ENCODE results near the gene MRPS5. TPM values are rescaled to one million over a fixed set of nuclear protein-coding genes. Genes with fewer than 3 reads are reported as not detected.
A peak's percentile ranks its signal among the peaks of the same experiment; 100 is the strongest.

Gene MRPS5
- 10 to 100 TPM; 55.8 to 73.1 TPM for total RNA-seq
- long read RNA-seq, transcript MRPS5-201 (12 exons, 1,652 nt), result major isoform, 103 of 124 reads
- long read RNA-seq, partial matches to known transcripts, result 18 of 124 reads
- long read RNA-seq, other reads (novel, unspliced or antisense), result 3 of 124 reads

DNA sequence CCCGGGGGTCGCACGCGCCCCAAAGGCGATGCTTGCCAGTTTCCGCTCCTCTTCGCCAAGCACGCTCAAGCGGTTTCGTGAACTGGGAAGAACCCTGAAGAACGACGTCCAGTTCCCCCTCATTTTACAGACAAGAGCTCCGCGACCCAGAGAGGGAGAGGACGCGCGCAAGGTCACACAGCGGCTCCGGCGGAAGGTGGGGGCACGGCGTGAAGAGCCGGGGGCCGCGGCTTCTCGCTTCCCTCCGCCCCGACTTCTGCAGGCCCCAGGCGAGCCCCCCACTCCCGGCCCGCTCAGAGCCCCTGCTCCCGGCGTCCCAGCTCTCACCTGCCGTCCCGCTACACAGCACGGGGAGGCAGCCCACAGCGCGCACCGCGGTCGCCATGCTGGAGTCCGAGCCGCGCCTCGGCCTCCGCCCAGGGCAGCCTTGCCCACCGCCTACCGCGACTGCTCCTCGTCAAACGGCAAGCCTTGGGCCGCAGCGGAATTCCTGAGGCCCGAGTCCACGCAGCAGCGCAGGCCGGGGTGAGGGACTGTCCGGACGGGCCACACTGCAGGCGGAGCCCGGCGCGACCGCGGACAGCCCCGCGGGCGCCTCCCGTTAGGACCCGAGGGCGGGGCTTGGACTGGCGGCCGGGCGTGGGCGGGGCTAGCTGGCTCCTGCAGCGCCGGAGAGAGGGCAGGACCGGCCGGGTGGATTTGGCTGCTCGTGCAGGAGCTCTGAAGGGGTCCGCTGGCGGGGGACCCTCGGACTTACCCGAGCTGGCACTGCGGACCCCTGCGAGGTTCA is at the start of gene MRPS5:
MRPS5 (minus strand) TSS at position 402 of the 790 bp plus-strand sequence; CDS start at position 385, 17 bp downstream.
- peak; percentile 80 to 93 for DNase-seq
- ATAC-seq, result peak; percentile 96
- intact Hi-C loops (cut with DNase I, micrococcal nuclease), result loop anchor here in 1 of 2 donors (5.0 kb wide), 1 partner anchor 36 kb away; the partner anchor contains the start of gene ZNF514

DNA sequence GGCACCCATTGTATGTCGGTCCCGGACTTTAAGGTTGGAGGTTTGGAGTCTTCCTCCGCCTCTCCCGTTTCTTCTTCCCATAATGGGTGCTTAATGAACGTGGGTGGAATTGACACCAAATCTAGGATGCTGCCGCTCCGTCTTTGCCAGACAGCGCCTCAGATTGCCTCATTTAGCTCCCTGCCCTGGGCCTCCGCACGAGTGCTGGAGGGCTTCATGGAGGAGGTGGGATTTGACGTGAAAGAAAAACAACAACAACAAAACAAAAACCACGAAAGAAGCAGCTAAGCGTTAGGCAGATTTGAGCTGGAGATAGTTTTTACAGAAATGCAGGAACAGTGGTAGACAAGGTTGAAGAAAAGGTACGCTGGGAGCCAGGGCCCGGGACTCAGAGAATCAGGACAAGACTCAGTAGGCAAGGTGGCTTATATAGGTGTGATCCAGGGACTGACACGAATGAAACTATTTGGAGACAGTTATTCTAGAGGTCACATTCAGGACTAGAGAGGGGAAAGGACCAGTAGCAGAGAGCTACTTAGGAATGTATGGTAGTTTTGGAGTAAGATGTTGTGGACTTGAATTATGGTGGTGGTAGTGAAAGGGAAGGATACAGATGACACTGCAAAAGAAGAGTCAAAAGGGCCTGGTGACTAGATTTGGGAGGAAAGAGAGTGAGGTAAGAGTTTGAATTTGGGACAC is 44.6 kb upstream of the MRPS5 start:
- intact Hi-C loops (cut with DNase I, micrococcal nuclease), result no loop called here
- ATAC-seq (peak; percentile 23), DNase-seq (no peak)

DNA sequence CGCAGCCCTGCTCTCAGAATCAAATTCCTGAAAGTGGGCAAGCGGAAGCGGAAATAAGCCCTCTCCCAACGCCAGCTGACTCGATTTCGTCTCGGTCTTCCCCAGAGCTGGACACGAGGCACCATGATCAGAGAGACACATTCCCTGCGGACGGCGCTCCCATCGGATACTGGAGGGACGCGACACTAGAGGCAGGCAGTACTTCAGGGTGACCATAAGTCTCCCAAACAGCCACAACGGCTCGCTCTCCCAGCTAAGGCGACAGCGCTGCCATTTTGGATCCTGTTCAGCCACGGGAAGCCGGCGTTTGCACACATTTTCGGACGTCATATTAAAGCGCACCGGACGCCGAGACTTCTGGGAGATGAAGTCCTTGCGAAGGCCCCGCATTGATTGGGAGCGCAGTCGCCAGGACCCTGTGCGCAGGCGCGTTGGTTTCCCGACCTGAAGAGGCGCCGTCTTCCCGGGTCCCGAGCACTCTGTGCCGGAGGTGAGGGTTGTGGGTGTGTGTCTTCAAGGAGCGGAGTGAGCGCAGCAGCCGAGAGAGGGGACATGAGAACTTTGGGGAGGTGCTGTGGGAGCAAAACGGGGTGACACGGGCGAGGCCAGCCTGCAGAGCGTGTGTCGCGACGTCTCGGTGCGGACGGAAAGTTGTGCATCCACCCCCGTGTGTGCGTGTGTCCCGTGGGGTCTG is 43.9 kb upstream of the MRPS5 start, which contains the start of gene ZNF2:
ZNF2 (plus strand) TSS at position 439 of the 694 bp plus-strand sequence. CDS start 10,418 bp downstream, outside the sequence.
- DNase-seq, result peak; percentile 98 to 99
- peak; percentile 97 for ATAC-seq
- intact Hi-C loops (cut with DNase I, micrococcal nuclease), result no loop called here

DNA sequence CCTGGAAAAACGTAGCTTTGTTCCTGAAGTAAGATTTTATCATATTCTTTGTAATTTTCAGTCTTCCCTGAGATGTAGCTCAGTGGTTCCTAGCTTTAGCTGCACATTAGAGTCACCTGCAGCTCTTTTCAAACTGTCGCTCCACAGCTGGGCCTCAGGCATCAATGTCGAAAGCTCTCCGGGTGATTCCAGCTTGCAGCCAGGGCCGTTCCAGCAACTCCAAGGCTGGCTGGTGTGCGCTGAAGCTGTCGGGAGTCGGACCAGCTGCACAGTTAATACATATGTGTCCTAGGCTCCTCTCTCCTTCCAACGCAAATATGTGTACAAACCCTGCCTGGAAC is 43.4 kb upstream of the MRPS5 start:
- DNase-seq (no peak), ATAC-seq (peak; percentile 39)
- intact Hi-C loops (cut with DNase I, micrococcal nuclease), result no loop called here

DNA sequence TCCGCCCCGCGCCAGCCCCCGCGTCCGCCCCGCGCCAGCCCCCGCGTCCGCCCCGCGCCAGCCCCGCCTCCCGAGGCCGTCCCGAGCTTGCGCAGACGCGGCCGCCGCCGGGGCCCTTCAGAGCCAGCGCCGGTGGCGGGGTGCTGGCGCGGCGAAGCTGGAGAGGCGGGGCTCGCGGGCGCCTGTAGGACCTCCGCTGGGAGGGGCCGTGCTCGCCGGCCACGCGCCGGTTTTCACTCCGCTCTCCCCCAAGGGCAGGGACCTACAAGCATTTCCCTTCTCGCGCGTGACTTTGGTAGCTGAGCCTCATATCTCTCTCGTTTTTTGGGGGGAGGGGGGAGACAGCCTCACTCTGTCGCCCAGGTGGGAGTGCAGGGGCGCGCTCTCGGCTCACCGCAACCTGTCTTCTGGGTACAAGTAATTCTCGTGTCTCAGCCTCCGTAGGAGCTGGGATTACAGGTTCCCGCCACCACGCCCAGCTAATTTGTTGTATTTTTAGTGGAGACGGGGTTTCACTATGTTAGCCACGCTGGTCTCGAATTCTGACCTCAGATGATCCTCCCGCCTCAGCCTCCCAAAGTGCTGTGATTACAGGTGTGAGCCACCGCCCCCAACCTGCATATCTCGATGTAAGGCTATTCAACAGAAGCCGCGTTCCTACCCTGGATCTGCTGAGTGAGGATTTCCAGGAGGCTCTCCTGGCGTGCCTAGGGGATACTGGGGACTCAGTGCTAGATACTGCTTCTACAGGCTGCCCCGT is 38.3 kb upstream of the MRPS5 start, which contains the start of gene ZNF514:
ZNF514 (minus strand) TSS at position 159 of the 760 bp plus-strand sequence. CDS start 6,595 bp downstream, outside the sequence.
- DNase-seq (peak; percentile 78 to 87), ATAC-seq (peak; percentile 87)
- intact Hi-C loops (cut with DNase I, micrococcal nuclease), result loop anchor here in 1 of 2 donors (5.0 kb wide), 1 partner anchor 38 kb away; the partner anchor contains the start of gene MRPS5

DNA sequence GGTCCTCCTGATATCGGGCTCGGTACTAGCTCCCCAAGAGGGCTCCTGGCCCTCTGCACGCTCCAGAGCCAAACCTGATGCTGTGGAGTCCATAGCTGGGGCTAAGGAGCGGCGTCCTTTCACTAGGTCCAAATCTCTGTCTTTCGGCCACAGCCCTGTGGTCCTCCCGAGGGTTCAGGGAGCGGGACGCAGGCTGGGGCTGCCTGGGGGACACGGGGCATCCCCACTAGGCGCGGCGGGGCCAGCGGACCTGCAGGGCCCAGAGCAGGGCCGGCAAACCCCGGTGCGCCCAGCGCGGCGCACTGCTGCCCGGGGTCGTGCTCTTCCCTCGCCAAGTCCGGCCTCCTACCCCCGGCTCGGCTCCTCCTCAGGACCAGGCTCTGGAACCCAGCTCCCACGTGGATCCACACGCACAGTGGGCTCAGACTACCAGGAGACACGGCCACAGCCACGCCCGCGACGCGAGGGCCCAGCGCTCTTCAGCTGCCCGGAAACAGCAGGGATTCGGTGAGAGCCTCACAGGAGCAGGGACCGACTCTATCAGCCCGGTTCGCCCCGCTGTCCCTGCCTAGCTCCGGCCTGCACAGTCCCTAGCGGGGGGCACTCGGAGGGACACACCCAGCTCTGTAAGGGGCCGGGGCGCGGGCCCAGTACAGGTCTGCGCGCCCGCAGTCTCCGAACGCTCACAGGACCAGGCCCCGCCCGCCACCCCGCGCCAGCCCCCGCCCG is 37.4 kb upstream of the MRPS5 start:
- peak; percentile 55 to 60 for DNase-seq
- intact Hi-C loops (cut with DNase I, micrococcal nuclease), result loop anchor here in 1 of 2 donors (5.0 kb wide), 1 partner anchor 37 kb away; the partner anchor contains the start of gene MRPS5
- ATAC-seq, result peak; percentile 67

DNA sequence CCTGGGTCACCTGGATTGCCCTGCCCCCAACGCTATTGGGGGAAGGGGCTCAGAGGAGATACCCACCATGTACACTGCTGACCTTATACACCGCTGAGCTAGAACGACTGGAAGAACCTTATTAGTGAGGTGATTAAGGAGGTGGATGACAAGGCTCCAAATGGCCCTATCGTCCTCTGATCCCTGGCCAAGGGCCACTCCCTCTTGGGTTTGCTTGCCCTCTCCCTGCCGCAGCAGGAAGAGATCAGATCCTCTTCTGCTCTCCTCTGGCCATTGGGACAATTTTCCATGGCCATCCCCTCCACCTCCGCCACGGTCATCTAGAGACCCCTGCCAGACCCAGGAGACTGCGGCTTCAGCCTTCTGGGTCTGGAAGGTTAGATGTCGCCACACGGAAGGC is 36.8 kb upstream of the MRPS5 start:
- DNase-seq, result peak in 1 of 2 donors; percentile 34
- ATAC-seq, result peak; percentile 60
- intact Hi-C loops (cut with DNase I, micrococcal nuclease), result loop anchor here in 1 of 2 donors (5.0 kb wide), 1 partner anchor 36 kb away; the partner anchor contains the start of gene MRPS5

DNA sequence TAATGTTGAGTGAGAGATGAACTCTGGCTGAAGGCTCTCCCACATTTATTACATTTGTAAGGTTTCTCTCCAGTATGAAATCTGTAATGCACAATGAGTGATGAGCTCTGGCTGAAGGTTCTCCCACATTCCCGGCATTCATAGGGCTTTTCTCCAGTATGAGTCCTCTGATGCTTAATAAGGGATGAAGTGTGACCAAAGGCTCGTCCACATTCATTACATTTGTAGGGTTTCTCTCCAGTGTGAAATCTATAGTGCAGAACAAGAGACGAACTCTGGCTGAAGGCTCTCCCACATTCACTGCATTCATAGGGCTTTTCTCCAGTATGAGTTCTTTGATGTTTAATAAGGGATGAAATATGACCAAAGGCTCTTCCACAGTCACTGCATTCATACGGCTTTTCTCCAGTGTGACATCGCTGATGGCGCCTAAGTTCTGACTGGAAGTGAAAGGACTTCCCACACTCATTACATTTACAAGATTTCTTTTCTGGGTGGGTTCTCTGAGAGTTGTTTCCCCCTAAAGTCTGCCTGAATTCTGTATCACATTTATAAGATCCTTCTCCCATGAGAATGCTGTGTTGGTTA is 27.9 kb upstream of the MRPS5 start:
- intact Hi-C loops (cut with DNase I, micrococcal nuclease), result no loop called here
- no peak for DNase-seq
- ATAC-seq, result no peak

DNA sequence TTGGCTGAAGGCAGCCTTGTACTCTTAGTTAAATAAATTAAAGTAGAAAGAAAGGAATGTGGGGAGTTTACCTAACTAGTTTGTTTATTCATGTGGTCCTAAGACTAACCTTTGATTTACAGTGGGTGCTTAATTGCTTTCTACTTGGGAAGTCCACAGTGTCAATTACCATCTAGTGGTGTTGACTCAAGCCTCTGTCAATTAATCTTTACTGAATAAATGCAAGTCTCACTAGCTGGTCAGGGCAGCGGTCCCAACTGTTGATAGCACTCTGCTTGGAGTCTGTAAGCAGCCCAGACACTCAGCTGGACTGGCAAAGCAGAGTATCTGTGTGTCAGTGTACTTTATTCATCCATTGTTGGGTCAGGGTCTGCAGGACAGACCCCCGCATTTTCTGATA is 22.2 kb upstream of the MRPS5 start:
- intact Hi-C loops (cut with DNase I, micrococcal nuclease), result no loop called here
- DNase-seq, result no peak

DNA sequence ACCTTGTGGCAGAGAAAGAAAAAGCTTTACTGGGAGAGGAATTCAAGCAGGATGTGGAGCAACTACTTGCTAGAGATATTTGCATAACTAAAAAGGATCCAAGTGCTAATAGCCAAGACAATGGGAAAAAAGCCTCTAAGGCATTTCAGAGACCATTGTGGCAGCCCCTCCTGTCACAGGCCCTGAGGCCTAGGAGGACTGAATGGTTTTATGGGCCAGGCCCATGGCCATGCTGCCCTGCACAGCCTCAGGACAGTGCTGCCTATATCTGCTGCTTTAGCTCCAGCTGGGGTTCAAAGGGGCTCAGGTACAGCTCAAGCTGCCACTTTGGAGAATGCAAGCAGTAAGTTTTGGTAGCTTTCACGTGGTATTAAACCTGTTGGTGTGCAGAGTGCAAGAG is 17.1 kb upstream of the MRPS5 start:
- intact Hi-C loops (cut with DNase I, micrococcal nuclease), result no loop called here
- DNase-seq, result no peak
- ATAC-seq, result no peak

More for the DNA sequence above, 22.2 kb upstream of the MRPS5 start:
- no peak for ATAC-seq

DNA sequence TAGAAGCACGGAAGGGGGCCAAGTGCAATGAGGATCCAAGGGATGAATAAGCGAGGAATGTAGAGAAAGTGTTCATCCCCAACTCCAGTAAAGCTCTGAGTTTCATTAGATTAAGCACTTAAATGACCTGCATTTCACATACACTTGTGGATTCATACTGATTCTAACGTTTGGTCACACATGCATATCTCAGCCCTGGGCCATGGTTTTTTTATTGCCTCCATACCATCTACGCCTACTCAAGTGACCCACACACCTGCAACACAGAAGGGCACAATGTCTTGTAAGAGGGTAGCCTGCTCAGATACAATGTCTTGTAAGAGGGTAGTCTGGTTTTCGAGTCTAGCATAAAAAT is 566 bp upstream of the MRPS5 start:
- ATAC-seq (peak; percentile 10), DNase-seq (no peak)
- intact Hi-C loops (cut with DNase I, micrococcal nuclease), result loop anchor here in 1 of 2 donors (5.0 kb wide), 1 partner anchor 35 kb away; the partner anchor contains the start of gene ZNF514

DNA sequence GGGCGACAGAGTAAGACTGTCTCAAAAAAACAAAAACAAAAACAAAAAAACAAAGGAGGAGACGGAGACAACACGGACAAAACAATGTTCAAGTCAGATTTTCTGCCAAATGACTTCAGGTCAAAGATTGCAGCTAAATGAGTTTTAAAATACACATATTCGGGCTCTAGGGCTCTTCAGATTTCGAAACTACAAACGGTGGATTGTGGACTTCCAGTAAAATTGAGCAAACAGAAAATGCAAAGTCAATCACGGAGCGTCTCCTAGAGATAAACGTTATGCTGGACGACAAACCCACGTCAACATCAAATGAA is 558 bp downstream of the MRPS5 start:
- ATAC-seq (peak; percentile 27), DNase-seq (no peak)
- intact Hi-C loops (cut with DNase I, micrococcal nuclease), result loop anchor here in 1 of 2 donors (5.0 kb wide), 1 partner anchor 36 kb away; the partner anchor contains the start of gene ZNF514

DNA sequence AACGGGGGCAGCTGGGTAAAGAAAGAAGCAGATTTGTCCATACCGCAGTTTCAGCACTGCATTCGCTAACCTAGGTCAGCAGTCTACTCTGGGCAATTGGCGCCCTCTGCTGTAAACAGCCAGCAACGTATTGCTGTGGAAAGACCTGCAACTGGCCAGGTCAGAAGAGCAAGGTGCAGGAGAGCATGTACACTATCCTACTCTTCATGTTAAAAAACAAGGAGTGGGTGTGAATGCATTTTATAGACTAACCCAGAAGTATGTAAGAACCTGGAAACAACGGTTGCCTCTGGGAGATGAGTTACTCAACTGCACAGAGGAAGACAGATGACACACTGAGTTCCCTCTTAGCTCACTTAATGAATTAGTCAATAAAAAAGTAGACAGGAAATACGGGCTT is 6.2 kb downstream of the MRPS5 start:
- ATAC-seq, result peak; percentile 99
- DNase-seq, result peak; percentile 72 to 78
- intact Hi-C loops (cut with DNase I, micrococcal nuclease), result no loop called here

DNA sequence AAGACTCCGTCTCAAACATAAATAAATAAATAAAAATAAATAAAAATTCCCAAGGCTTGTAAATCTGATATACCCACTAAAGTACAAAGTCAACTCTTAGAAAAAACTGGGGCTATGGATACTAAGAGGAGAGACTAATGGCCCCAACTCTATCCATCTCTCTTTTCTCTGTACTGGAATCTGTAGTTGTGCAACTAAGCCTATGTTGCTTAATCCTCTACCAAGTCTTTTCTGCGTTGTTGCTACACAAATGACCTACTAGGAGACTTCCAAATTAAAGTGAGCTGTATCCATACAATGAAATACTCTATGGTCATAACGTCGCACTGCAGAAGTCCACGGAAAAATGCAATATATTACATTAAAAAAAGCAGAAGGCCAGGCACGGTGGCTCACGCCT is 8.1 kb downstream of the MRPS5 start:
- ATAC-seq, result no peak
- intact Hi-C loops (cut with DNase I, micrococcal nuclease), result no loop called here

DNA sequence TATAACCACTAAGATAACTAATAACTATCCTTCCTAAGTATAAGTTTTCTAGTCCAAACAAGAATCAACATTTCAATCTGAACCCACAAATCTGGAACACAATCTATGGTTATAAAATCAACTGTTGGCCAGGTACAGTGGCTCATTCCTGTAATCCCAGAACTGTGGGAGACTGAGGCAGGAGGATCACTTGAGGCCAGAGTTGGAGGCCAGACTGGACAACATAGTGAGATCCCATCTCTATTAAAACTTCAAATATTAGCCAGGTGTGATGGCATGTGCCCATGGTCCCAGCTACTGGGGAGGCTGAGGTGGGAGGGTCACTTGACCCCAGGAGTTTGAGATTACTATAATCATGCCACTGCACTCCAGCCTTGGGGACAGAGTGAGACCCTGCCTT is 11.2 kb downstream of the MRPS5 start:
- intact Hi-C loops (cut with DNase I, micrococcal nuclease), result no loop called here
- no peak for DNase-seq
- no peak for ATAC-seq

More for the DNA sequence above, 8.1 kb downstream of the MRPS5 start:
- no peak for DNase-seq

DNA sequence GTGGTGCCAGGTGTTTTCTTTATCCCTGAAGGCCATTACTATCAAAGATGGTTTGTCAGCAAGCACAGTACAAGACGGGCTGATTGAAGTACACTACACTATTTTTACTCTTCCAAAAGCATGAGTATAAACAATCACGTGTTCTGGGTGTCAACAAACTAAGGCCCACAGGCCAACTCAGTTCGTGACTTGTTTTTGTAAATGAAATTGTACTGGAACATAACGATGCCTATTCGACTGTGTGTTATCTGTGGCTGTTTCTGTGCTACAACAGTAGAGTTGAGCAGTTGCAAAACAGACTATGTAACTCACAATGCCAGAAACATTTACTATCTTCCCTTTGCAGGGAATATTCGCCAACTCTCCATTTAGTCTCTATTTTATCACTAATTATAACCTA is 12.3 kb downstream of the MRPS5 start:
- ATAC-seq (no peak), DNase-seq (no peak)
- intact Hi-C loops (cut with DNase I, micrococcal nuclease), result loop anchor here in 1 of 2 donors (10.0 kb wide), 1 partner anchor 84 kb away; the partner anchor contains the start of gene MAL

DNA sequence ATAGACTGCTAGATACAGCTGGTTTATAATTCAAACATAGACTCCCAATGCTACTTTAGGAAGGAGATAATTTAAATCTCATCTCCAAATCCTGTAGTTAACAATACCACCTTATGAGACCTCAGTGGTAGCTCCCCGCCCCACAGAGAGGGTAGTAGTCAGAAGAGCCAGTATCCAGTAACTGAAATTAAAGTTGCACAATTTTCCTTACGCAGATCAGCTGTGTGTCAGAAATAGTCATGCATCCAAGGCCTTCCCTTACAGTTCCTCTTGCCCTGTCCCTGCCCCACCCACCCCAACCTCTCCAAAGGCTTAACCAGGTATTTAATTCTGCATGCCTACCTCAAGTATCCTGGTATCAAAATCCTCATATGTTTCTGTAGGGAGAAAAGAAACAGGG is 15.5 kb downstream of the MRPS5 start:
- no peak for ATAC-seq
- no peak for DNase-seq

More for the DNA sequence above, 15.5 kb downstream of the MRPS5 start:
- intact Hi-C loops (cut with DNase I, micrococcal nuclease), result loop anchor here in 1 of 2 donors (10.0 kb wide), 1 partner anchor 81 kb away; the partner anchor contains the start of gene MAL

Measured in left colon (tissue), 2 donors.